GM19099 (cell line): Measurements from ENCODE around the gene PTPRN2.

Experiments used
- POLR2A ChIP-seq: IDR thresholded peaks from 3 replicates; pipeline ENCODE4 v1.6.1; 2011; ENCODE audit warnings: low read depth; ENCODE audit not compliant: insufficient read length; ENCODE audit errors: extremely low read depth

PTPRN2 gene

DNA sequence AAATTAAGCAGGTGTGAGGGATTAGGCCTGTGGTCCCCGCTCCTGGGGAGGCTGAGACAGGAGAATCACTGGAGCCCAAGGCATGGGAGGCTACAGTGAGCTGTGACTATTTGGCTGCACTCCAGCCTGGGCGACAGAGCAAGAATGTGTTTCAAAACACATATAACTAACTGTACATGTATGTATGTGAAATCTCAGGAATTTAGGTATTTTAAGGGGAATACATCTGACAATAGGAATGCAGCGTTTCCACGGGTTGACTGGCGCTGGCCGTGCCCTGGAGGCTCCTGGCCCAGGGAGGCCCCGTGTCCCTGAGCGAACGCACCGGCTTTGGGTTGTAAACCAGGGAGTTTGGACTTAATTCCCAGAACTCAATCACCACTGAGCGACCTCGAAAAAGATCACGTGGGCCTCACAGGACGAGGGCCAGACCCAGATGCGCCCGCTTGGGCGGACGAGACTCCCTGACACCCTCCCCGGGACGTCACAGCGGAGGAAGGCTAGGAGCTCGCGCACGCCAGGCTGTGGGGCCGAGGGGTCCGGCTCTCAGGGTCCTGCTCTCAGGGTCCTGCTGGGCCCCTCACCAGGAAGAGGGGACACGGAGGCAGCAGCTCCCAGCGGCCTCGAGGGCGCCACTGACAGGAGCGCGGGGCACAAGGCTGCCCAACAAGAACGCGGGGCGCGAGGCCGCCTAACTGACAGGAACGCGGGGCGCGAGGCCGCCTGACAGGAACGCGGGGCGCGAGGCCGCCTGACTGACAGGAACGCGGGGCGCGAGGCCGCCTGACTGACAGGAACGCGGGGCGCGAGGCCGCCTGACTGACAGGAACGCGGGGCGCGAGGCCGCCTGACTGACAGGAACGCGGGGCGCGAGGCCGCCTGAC is 18.4 kb downstream of the PTPRN2 start:
- TF ChIP-seq POLR2A = no peak

DNA sequence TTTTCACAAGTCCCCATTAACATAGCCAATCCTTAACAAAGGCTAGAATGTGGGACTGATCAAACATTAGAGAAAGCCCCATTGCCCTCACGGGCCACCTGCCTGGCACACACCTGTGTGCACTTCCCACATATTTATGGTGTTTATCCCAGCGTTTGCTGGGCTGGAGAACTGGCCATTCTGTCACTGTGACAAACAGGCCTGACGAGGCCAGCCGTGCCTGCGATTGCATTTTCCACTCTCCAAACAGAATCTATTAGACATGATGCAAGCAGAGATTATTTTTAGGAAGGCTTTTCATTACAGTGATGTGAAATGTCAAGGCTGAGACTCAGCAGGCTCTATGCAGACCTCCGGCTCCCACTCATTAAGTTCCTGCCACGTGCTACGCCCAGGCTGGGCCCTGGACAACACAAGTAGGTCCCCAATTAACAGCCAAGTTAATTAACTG is 20.4 kb downstream of the PTPRN2 start:
- TF ChIP-seq POLR2A = no peak

DNA sequence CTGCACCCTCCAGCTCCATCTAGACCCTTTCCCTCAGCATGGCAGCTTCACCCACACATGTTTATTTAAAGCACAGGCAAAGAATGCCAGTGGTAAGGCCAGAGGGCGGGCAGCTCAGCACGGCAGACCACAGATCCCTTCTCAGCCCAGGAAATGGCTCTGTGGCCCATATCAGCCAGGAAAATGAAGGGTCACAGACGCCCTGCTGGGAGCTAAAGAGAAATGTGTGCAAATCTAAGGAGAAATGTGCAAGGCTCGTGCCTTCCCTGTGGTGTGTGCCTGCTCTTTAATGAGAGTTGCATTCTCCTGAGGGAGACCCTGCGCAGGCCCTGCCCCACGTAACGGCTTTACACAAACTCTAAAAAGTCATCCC is 23.0 kb downstream of the PTPRN2 start:
- no peak for TF ChIP-seq POLR2A

DNA sequence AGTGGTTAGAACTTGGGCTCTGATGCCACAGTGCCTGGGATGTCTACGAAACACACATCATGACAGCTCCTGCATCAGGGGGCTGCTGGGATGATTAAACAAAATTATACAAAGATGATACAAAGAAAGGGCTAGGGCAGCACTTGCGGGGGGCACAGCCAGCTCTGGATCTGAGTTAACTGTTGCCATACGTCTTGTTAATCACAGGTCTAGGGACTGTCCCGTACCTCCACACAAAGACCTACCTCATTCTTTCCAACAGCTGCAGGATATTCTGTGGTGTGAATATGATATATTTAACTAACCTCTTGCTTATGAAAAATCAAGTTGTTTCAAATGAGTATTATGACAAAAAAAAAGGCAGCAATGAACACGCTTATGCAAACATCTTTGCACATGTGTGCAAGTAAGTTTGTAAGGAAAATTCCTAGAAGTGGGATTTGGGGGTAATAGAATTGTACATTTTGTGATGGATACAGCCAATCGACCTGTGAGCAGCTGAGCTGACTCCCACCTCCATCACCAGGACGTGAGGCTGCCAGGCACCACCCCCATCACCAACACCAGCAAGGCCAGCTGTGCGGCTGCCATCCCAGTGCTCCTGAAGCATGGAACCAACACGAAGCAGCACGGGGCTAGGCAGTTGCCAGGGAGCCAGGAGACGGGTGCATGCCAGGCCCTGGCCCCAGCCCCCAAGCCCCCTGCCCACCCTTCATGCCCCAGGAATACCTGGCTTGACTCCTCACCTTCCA is 23.5 kb downstream of the PTPRN2 start:
- TF ChIP-seq POLR2A = no peak

DNA sequence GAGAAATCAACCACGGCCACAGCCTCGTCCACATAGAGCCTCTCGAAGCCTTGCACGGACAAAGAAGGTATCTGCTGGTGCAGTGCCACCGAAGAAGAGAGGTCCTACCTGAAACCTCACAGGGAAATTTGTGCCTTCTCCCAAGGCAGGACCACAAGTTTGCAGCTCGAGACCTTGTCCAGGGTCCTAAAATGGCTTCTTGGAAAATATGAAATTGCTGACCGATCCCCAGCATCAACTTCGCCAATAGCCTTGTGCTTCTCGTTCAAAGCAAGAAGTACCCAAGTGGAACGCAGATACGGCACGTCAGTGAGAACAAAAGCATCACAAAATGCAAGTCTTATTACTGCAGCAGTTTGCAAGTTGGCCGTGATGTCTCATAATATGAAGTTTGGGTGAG is 24.6 kb downstream of the PTPRN2 start:
- TF ChIP-seq POLR2A = no peak

DNA sequence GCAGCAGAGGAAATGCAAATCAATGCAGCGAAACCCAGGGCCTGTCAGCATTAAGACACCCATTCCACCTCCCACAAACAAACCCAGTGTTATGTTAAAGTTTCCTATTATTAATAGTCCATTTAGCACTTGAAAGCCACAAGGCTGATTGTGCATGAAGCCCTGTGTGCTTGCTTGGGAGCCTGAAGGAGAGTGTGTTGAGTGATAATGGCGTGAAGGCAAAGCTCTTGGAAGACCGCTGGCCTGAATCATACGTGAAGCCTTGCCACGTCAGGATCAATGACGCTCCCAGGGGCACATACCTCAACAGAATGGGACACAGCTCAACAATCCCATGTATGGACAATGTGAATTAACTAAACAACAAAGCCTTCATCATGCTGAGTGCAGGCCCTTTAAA is 25.1 kb downstream of the PTPRN2 start:
- no peak for TF ChIP-seq POLR2A

DNA sequence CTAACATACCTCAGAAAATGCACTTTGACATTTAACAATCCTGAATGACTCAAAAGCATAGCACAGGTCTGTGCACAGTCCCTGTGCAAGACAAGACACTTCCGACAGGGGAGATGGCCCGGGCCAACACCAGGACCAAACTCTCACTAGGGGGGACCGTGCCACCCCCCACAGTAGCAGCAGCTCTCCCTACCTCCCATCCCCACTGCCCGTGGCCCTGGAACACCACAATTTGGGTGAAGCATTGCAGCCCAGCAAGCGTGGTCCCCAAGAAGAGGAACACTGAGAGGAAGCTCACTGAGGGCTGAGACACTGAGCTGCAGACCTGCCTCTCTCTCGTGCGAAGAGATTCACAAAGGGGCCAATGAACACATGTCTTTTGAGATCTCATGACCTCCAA is 26.0 kb downstream of the PTPRN2 start:
- TF ChIP-seq POLR2A = no peak

DNA sequence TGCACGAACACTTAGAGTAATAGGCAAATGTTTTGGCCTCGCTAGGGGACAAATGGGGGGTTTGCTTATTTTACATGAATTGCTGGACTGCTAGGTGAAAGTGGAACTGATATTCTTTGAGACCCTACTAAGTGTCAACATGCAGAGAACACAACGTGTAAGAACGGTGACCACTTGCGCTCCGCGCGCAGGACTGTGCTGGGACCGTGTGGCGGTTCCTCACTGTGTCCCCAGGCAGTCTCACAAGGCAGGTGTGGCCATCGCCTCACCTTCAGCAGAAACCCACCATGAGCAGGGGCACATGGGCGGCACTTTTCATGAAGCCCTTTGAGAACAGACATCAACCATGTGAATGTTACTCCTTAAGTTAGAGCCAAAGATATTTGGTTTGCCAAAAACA is 27.2 kb downstream of the PTPRN2 start:
- TF ChIP-seq POLR2A = no peak

DNA sequence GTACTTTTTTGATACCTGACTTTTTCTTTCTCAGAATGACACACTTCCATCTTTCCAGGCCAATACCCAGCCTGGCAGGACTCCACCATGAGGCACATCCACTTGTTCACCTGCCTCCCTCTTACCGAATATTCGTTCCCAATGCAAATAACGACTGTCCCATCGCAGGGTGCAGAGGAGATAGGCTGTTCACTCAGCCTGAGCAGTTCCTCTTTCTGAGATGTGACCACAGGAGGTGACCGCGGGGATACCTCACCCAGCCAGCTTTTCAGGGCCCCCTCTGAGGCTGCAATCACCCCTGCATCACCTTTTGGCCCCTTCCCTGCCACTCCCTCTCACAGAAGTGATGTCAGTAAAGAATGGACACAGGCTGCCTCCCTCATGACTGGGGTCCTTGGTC is 28.3 kb downstream of the PTPRN2 start:
- TF ChIP-seq POLR2A = no peak

DNA sequence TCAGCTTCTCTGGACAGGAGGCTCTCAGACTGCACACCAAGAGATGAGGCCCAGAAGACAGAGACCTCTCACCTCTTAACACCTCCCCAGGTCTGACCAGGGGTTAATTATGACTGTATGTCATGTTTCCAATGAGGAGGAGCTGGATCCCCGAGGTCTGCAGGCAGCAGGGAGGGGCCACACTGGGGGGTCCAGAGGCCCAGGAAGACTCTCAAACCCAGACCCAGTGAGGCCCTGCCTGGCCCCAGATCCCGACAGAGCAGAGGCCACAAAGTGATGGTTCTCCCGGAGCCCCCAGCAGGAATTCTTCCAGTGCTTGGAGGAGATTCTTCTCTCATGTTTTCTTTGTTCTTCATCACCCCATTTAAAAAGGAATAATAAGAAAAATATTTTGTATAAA is 28.8 kb downstream of the PTPRN2 start:
- TF ChIP-seq POLR2A = no peak

DNA sequence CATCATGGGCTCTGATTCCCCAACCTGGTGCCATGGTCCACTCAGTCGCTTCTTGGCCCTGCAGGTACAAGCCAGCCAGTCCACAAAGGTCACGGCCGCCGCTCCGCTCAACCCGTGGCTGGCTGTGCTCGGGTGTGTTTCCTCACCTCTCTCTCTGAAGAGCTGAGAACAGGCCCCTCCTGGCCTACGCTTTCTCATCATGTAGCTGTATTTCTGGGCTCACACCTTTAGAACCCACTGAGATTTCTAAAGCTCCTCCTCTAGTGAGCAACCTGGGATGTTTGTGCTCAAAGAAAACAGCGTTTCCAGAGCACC is 30.2 kb downstream of the PTPRN2 start:
- no peak for TF ChIP-seq POLR2A

DNA sequence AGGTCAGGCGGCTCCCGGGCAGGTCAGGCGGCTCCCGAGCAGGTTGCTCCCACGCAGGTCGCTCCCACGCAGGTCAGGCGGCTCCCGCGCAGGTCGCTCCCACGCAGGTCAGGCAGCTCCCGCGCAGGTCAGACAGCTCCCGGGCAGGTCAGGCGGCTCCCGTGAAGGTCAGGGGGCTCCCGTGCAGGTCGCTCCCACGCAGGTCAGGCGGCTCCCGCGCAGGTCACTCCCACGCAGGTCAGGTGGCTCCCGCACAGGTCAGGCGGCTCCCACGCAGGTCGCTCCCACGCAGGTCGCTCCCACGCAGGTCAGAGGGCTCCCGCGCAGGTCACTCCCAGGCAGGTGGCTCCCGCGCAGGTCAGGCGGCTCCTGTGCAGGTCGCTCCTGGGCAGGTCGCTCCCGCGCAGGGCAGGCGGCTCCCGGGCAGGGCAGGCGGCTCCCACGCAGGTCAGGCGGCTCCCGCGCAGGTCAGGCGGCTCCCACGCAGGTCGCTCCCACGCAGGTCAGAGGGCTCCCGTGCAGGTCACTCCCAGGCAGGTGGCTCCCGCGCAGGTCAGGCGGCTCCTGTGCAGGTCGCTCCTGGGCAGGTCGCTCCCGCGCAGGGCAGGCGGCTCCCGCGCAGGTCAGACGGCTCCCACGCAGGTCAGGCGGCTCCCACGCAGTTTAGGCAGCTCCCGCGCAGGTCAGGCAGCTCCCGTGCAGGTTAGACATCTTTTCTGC is 30.7 kb downstream of the PTPRN2 start:
- TF ChIP-seq POLR2A = no peak

DNA sequence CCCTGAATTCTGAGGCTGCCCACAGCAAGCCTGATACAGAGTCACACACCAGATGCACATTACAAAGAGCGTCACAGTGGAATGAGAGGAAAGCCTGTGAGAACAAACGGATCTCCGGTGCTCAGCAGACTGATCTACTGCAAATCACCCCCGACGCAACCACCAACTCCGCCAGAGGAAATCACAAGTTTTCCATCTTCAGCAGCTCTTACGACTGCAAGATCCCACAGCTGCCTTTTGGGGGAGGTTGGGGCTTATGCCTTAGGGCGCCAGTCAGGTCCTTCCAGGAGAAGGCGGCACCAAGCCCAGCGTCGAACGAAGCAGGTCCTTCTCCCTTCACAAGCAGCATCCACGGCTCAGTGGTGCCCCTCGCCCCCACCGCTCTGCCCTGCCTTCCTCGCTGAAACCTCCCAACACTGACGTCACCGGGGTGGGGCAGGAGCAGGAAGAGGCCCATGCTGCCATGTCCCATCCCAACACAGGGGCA is 32.5 kb downstream of the PTPRN2 start:
- TF ChIP-seq POLR2A = no peak

DNA sequence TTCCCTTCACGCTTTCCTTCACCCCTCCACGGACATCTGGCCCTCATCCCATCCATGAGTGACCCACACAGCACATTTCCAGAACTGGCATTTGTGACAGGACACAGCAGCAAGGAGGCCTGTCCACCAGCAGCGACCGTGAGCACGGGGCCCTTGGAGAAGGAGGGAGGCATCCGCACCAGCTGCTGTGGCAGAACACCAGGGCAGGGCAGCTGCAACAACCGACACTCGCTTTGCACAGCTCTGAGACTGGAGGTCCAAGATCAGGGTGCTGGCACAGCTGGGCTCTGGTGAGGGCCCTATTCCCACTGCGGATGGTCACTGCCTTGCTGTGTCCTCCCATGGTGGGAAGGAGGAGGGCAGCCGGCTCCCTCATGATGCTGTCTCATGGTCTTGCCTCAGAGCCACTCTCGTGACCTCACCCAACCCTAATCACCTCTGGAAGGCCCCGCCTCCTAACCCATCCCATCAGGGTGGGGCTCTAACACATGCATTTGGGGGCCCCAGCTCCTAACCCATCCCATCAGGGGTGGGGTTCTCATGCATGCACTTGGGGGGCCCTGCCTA is 36.7 kb downstream of the PTPRN2 start:
- no peak for TF ChIP-seq POLR2A

DNA sequence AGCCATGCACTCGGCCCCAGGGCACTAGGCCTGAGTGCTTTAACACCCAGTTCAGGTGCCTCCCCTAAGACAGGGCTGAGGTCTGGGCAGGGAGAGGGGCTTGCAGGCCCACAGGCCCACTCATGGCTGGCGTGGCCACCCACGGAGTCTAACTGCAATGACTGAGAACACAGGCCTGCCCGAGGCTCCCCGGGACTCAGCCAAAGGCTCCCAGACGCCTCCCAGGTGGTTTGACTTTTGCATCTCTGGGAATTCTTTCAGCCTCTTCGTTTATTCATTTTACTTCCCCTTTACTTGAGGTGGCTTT is 37.3 kb downstream of the PTPRN2 start:
- no peak for TF ChIP-seq POLR2A
